ENCODE results near the gene PPP3CA.

DNA sequence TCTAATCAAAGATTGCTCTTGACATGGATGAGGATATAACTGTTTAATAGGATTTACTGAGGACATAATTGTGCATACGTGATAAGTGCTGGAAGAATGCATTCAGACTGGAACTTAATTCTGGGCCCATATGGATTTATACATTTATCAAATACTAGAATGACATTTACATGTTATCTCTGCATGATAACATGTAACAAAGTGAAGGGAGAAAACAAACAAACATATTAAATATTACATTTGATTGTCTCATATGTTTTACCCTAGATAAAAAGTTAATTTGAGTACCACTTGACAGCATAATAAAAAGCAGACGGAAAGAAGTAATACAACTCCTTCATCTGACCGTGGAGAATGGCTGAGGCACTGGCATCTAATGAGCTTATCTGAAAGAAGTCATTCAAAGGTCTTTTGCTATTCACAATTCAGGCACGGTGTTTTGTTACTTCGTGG, 297.8 kb downstream of the PPP3CA start:
- no peak for TF ChIP-seq CTCF (conservative IDR thresholded peaks at IDR 0.05 in 1 of 2, IDR thresholded peaks at IDR 0.05 in 1 of 2; ENCODE audit: low read depth in 1 of 2, low read length in 2 of 2)
- TF ChIP-seq EZH2 (IDR thresholded peaks at IDR 0.05; ENCODE audit: low read length, missing control alignments) = no peak
